Kidney epithelial cell (primary cell): Measurements from ENCODE around the gene THBS4. TPM values are rescaled to one million over a fixed set of nuclear protein-coding genes. Genes with fewer than 3 reads are reported as not detected.

Experiments used
- DNase-seq: peaks from one replicate; pipeline ENCODE4 v3.0.0-alpha.2; 2010; ENCODE audit warnings: low read depth
- H3K27me3 ChIP-seq: 2 replicates; pipeline ENCODE4 v1.6.0; 2011; ENCODE audit warnings: low read length; ENCODE audit not compliant: control insufficient read depth, insufficient read depth
- H3K36me3 ChIP-seq: 2 replicates; pipeline ENCODE4 v1.5.1; 2011; ENCODE audit warnings: low read length; ENCODE audit not compliant: control insufficient read depth, insufficient read depth
- H3K4me3 ChIP-seq: 2 replicates; pipeline ENCODE4 v1.5.1; 2011; ENCODE audit warnings: low read depth, mild to moderate bottlenecking, control low read depth, low read length
- CTCF ChIP-seq: IDR thresholded peaks from 2 replicates; pipeline ENCODE4 v1.5.1; 2011; ENCODE audit warnings: mild to moderate bottlenecking, moderate library complexity, low read length, control low read depth, inconsistent platforms; ENCODE audit not compliant: insufficient read depth, poor library complexity, severe bottlenecking
- total RNA-seq: library from RNA; depleted of rRNA; stranded (reverse); fragments of >200 nt; gene quantifications from 2 replicates; pipeline ENCODE4 v1.2.3, GENCODE V29; 2015

Gene THBS4
- total RNA-seq, 1 donor from 2014 or later: 2.6 TPM

- Histone ChIP-seq H3K27me3 (no peaks in the 10 kb centered on the region), H3K36me3 (no peaks in the 10 kb centered on the region), H3K4me3 (no peak overlapping the region)
- no peak for TF ChIP-seq CTCF
- no peak for DNase-seq
Observed at GRCh38 chr5:79999722-80000121, 35.4 kb upstream of the THBS4 start.

GRCh38 chr5:80002677-80003076 is 32.5 kb upstream of the THBS4 start:
- Histone ChIP-seq H3K4me3 (no peak overlapping the region), H3K36me3 (no peaks in the 10 kb centered on the region)

GRCh38 chr5:80008995-80009765 is 26.0 kb upstream of the THBS4 start:
- Histone ChIP-seq H3K4me3 (no peak overlapping the region), H3K36me3 (no peaks in the 10 kb centered on the region), H3K27me3 (no peaks in the 10 kb centered on the region)
- TF ChIP-seq CTCF: no peak
- no peak for DNase-seq

More at GRCh38 chr5:80002677-80003076, 32.5 kb upstream of the THBS4 start:
- no peaks in the 10 kb centered on the region for H3K27me3 ChIP-seq
- no peak for TF ChIP-seq CTCF
- no peak for DNase-seq

- no peak overlapping the region for H3K4me3 ChIP-seq
- no peaks in the 10 kb centered on the region for H3K36me3 ChIP-seq
- H3K27me3 ChIP-seq: no peaks in the 10 kb centered on the region
- TF ChIP-seq CTCF: no peak
- DNase-seq: no peak
Observed at GRCh38 chr5:80010754-80011392, 24.3 kb upstream of the THBS4 start.

DNA sequence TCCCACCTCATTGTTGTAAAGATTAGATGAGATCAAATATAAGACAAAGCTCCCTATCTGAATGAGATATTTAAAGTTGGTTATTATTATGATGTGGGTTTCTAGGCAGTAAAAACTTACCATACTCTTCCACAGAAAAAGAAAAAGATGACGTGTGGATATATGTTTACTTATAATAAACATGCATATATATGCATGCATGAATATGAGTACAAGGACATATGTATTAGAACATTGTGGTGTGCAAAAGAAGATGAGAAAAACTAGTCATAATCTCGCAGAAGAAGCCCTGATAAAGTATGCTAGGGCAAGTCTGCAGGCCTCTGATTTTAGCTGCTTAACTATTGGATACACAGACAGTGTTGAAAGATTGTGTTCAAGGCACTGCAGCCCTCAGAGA is 10.1 kb upstream of the THBS4 start:
- H3K36me3 ChIP-seq: no peaks in the 10 kb centered on the region
- TF ChIP-seq CTCF: no peak

GRCh38 chr5:80026841-80027240 is 8.3 kb upstream of the THBS4 start:
- Histone ChIP-seq H3K36me3 (no peaks in the 10 kb centered on the region), H3K4me3 (no peak overlapping the region), H3K27me3 (no peaks in the 10 kb centered on the region)
- TF ChIP-seq CTCF: no peak
- no peak for DNase-seq

More for the DNA sequence above, 10.1 kb upstream of the THBS4 start:
- DNase-seq: no peak
- H3K4me3 ChIP-seq: no peak overlapping the region
- no peaks in the 10 kb centered on the region for H3K27me3 ChIP-seq
